PC-3 (cell line): ENCODE data around the gene OR5H1. TPM values are rescaled to one million over a fixed set of nuclear protein-coding genes. Genes with fewer than 3 reads are reported as not detected.

ENCODE experiments used
- ATAC-seq: fragments of 200-7000 bp; cut with Tn5 transposase; 2 replicates; pipeline ENCODE4 v1.9.1; 2020; ENCODE audit warnings: mild to moderate bottlenecking, moderate library complexity
- BruUV-seq: library from RNA; stranded (reverse); fragments of 400-500 nt; replicated peaks from 2 replicates; lab custom pipeline; 2021; lab: Mats Ljungman, UMichigan
- CTCF ChIA-PET: fragments of 300-600 bp; sonication (Branson Sonifier 250); formaldehyde crosslinking; loops from one replicate; lab custom pipeline; 2022; ENCODE audit warnings: antibody characterized with exemption; lab: Charles Lee
- POLR2A ChIA-PET: fragments of 300-600 bp; sonication (Branson Sonifier 250); formaldehyde crosslinking; loops from one replicate; lab custom pipeline; 2022; ENCODE audit warnings: antibody characterized with exemption; ENCODE audit not compliant: unreplicated experiment; lab: Charles Lee
- DNase-seq: peaks from one replicate; pipeline ENCODE4 v3.0.0-alpha.2; 2015
- H2AFZ ChIP-seq: fragments of 300-600 bp; sonication (generic); 2 replicates; pipeline ENCODE4 v1.6.0; 2016; ENCODE audit warnings: antibody characterized with exemption, low read length
- H3F3A ChIP-seq: fragments of 300-600 bp; sonication (generic); one replicate; pipeline ENCODE4 v1.6.0; 2017; ENCODE audit warnings: antibody characterized with exemption, low read length, control low read depth, mild to moderate bottlenecking; ENCODE audit not compliant: unreplicated experiment
- H3K27ac ChIP-seq: fragments of 300-600 bp; sonication (generic); 2 replicates; pipeline ENCODE4 v1.5.1; 2016; ENCODE audit warnings: mild to moderate bottlenecking, low read length
- H3K27me3 ChIP-seq: fragments of 300-600 bp; sonication (generic); 2 replicates; pipeline ENCODE4 v1.6.1; 2016; ENCODE audit warnings: low read length, mixed read lengths
- H3K36me3 ChIP-seq: fragments of 300-600 bp; sonication (generic); 2 replicates; pipeline ENCODE4 v1.6.1; 2016; ENCODE audit warnings: low read depth, mixed run types, low read length, mixed read lengths
- H3K4me1 ChIP-seq: fragments of 300-600 bp; sonication (generic); 2 replicates; pipeline ENCODE4 v1.5.1; 2016; ENCODE audit warnings: low read length; ENCODE audit not compliant: insufficient read depth
- H3K4me2 ChIP-seq: fragments of 300-600 bp; sonication (generic); 2 replicates; pipeline ENCODE4 v1.6.0; 2016; ENCODE audit warnings: low read length
- H3K4me3 ChIP-seq: fragments of 300-600 bp; sonication (generic); 2 replicates; pipeline ENCODE4 v1.5.1; 2016; ENCODE audit warnings: mild to moderate bottlenecking, low read length, mixed read lengths
- H3K79me2 ChIP-seq: fragments of 300-600 bp; sonication (generic); 2 replicates; pipeline ENCODE4 v1.6.1; 2017; ENCODE audit warnings: low read length, mixed read lengths
- H3K9ac ChIP-seq: fragments of 300-600 bp; sonication (generic); 2 replicates; pipeline ENCODE4 v1.6.0; 2016; ENCODE audit warnings: mild to moderate bottlenecking, low read length
- H3K9me2 ChIP-seq: fragments of 300-600 bp; sonication (generic); replicated peaks from 2 replicates; pipeline ENCODE4 v1.6.1; 2016; ENCODE audit warnings: mixed run types, low read length, mixed read lengths
- H3K9me3 ChIP-seq: fragments of 300-600 bp; sonication (generic); 2 replicates; pipeline ENCODE4 v1.6.1; 2016; ENCODE audit warnings: low read length, mixed read lengths
- H4K20me1 ChIP-seq: fragments of 300-600 bp; sonication (generic); 2 replicates; pipeline ENCODE4 v1.6.1; 2016; ENCODE audit warnings: low read length, mixed read lengths
- EZH2 ChIP-seq: fragments of 300-600 bp; sonication (generic); IDR thresholded peaks from one replicate; pipeline ENCODE4 v1.6.1; 2017; ENCODE audit warnings: antibody characterized with exemption, mild to moderate bottlenecking, low read length; ENCODE audit not compliant: unreplicated experiment
- EZH2phosphoT487 ChIP-seq: fragments of 300-600 bp; sonication (generic); IDR thresholded peaks from 2 replicates; pipeline ENCODE4 v1.6.1; 2018; ENCODE audit warnings: mild to moderate bottlenecking, antibody characterized with exemption, low read length, borderline replicate concordance
- intact Hi-C: fragments of 100-400 bp; cut with micrococcal nuclease; formaldehyde crosslinking; loops from 2 replicates; pipeline ENCODE4 v1.9.0; 2023
- total RNA-seq: library from RNA; depleted of rRNA; stranded (reverse); fragments of >200 nt; gene quantifications from 2 replicates; pipeline ENCODE4 v1.2.3, GENCODE V29; 2014
- TF ChIP-seq, protein P1 (sequence below): fragments of 300-600 bp; sonication (generic); conservative IDR thresholded peaks from 2 replicates; pipeline ENCODE4 v1.5.1; 2017; ENCODE audit warnings: antibody characterized with exemption, low read depth, mild to moderate bottlenecking, low read length

The OR5H1 gene
- total RNA-seq, 1 experiment from 2014 or later: not detected

DNA sequence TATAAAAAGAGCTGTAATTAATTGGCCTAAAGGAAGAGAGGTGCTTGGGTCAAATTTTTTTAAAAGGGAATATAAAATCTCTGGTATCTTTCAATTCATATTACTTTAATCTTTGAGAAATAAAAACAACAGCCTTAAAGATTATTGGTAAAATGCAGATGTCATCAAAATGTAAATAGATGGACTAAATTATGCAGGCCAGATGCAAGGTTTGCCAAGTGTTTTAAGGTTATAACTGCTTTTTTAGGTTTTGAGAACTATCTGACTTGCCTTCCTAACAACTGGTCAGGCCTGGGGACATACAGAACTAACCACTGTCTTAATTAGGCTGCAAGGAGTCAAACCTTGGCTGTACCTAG is 20.0 kb upstream of the OR5H1 start:
- no peaks in the 10 kb centered on the region for H3K27me3 ChIP-seq
- H3K9me3 ChIP-seq: peaks cover 14% of the 10 kb centered on the region; the same call in 1 of the 2 replicates
- H3K36me3 ChIP-seq: no peaks in the 10 kb centered on the region
- DNase-seq: no peak
- ChIA-PET POLR2A (no interaction called here), CTCF (no interaction called here)
- no peaks in the 10 kb centered on the region for H3K4me1 ChIP-seq
- TF ChIP-seq EZH2phosphoT487: no peak
- no peak for TF ChIP-seq EZH2
- TF ChIP-seq, protein P1, sequence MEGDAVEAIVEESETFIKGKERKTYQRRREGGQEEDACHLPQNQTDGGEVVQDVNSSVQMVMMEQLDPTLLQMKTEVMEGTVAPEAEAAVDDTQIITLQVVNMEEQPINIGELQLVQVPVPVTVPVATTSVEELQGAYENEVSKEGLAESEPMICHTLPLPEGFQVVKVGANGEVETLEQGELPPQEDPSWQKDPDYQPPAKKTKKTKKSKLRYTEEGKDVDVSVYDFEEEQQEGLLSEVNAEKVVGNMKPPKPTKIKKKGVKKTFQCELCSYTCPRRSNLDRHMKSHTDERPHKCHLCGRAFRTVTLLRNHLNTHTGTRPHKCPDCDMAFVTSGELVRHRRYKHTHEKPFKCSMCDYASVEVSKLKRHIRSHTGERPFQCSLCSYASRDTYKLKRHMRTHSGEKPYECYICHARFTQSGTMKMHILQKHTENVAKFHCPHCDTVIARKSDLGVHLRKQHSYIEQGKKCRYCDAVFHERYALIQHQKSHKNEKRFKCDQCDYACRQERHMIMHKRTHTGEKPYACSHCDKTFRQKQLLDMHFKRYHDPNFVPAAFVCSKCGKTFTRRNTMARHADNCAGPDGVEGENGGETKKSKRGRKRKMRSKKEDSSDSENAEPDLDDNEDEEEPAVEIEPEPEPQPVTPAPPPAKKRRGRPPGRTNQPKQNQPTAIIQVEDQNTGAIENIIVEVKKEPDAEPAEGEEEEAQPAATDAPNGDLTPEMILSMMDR: no peak
- intact Hi-C loops: no loop called here
- H3K4me2 ChIP-seq: no peak overlapping the region
- H3K9me2 ChIP-seq: no peaks in the 10 kb centered on the region
- no TSS peak for BruUV-seq
- H3K9ac ChIP-seq: no peak overlapping the region
- H2AFZ ChIP-seq: no peak overlapping the region
- H4K20me1 ChIP-seq: no peaks in the 10 kb centered on the region
- ATAC-seq: no peak
- no peak overlapping the region for H3K4me3 ChIP-seq
- no peak overlapping the region for H3K27ac ChIP-seq
- H3K79me2 ChIP-seq: no peaks in the 10 kb centered on the region
- no peaks in the 10 kb centered on the region for H3F3A ChIP-seq

DNA sequence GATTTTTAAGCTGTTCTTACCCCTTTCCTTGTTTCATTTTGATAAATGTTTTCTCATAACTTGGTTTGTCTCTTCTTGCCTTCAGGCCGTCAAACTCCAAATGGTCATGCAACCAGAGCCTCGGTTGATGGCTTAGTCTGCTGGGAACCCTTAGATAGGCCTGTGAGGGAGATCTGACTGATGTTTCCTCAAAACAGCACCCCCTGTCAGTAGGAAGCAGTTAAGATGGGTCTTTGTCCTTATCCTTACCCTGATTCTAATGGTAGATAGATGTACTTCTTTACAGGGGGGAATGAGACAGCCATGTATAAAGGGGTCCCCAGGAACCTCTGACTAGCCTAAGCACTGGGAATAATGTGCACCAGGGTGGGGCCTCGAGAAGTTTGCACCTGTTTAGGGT is 16.3 kb upstream of the OR5H1 start:
- no peak for ATAC-seq
- H3K27me3 ChIP-seq: peaks cover 11% of the 10 kb centered on the region; the same call in 1 of the 2 replicates
- no peak overlapping the region for H3K27ac ChIP-seq
- ChIA-PET CTCF (no interaction called here), POLR2A (no interaction called here)
- no peak for DNase-seq
- no peaks in the 10 kb centered on the region for H3F3A ChIP-seq
- H3K9me3 ChIP-seq: peaks cover 14% of the 10 kb centered on the region; the same call in 1 of the 2 replicates
- H3K4me1 ChIP-seq: no peaks in the 10 kb centered on the region
- H3K9ac ChIP-seq: no peak overlapping the region
- H2AFZ ChIP-seq: no peak overlapping the region
- no peak overlapping the region for H3K4me3 ChIP-seq
- H4K20me1 ChIP-seq: no peaks in the 10 kb centered on the region
- no peak overlapping the region for H3K4me2 ChIP-seq
- no peaks in the 10 kb centered on the region for H3K79me2 ChIP-seq
- H3K9me2 ChIP-seq: no peaks in the 10 kb centered on the region
- no TSS peak for BruUV-seq
- intact Hi-C loops: no loop called here
- H3K36me3 ChIP-seq: no peaks in the 10 kb centered on the region
- TF ChIP-seq, protein P1: no peak
- TF ChIP-seq EZH2 (no peak), EZH2phosphoT487 (no peak)

DNA sequence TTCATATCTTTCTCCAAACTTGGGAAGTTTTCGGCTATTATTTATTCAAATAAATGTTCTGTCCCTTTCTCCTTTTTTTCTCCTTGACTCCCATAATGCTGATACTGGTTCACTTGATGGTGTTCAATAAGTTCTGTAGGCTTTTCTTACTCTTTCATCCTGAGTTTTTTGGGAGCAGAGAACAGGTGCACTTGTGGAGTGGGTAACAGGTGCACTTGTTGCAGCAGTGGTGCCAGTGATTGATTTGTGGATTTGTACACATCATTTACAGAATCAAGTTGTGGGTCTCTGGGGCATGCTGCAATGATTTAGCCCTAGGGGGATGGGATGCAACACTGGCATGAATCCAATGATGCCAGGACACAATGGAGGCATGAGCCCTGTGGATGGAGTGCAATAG is 14.8 kb upstream of the OR5H1 start:
- Histone ChIP-seq H3K9me3 (peaks cover 8% of the 10 kb centered on the region; the same call in 1 of the 2 replicates), H3K27me3 (peaks cover 17% of the 10 kb centered on the region; the same call in 1 of the 2 replicates), H2AFZ (no peak overlapping the region), H3K4me3 (no peak overlapping the region), H3K9ac (no peak overlapping the region), H3K79me2 (no peaks in the 10 kb centered on the region), H3K36me3 (no peaks in the 10 kb centered on the region), H3K27ac (no peak overlapping the region), H4K20me1 (no peaks in the 10 kb centered on the region), H3K4me2 (no peak overlapping the region), H3K4me1 (no peaks in the 10 kb centered on the region), H3F3A (no peaks in the 10 kb centered on the region), H3K9me2 (no peaks in the 10 kb centered on the region)
- DNase-seq: no peak
- CTCF ChIA-PET: no interaction called here
- TF ChIP-seq EZH2phosphoT487 (no peak), EZH2 (no peak)
- TF ChIP-seq, protein P1: no peak
- intact Hi-C loops: no loop called here
- BruUV-seq: no TSS peak
- POLR2A ChIA-PET: no interaction called here
- no peak for ATAC-seq
